GM12801 (cell line): Measurements from ENCODE around the gene CNOT6L.

Source experiments
- TF ChIP-seq, protein P1 (sequence below): IDR thresholded peaks from one replicate; pipeline ENCODE4 v1.5.1; 2011; ENCODE audit warnings: control low read depth; ENCODE audit not compliant: insufficient read length; ENCODE audit errors: extremely low read depth

Gene CNOT6L

GRCh38 chr4:77715414-77716290, 103.5 kb downstream of the CNOT6L start:
- TF ChIP-seq, protein P1, sequence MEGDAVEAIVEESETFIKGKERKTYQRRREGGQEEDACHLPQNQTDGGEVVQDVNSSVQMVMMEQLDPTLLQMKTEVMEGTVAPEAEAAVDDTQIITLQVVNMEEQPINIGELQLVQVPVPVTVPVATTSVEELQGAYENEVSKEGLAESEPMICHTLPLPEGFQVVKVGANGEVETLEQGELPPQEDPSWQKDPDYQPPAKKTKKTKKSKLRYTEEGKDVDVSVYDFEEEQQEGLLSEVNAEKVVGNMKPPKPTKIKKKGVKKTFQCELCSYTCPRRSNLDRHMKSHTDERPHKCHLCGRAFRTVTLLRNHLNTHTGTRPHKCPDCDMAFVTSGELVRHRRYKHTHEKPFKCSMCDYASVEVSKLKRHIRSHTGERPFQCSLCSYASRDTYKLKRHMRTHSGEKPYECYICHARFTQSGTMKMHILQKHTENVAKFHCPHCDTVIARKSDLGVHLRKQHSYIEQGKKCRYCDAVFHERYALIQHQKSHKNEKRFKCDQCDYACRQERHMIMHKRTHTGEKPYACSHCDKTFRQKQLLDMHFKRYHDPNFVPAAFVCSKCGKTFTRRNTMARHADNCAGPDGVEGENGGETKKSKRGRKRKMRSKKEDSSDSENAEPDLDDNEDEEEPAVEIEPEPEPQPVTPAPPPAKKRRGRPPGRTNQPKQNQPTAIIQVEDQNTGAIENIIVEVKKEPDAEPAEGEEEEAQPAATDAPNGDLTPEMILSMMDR, result no peak

DNA sequence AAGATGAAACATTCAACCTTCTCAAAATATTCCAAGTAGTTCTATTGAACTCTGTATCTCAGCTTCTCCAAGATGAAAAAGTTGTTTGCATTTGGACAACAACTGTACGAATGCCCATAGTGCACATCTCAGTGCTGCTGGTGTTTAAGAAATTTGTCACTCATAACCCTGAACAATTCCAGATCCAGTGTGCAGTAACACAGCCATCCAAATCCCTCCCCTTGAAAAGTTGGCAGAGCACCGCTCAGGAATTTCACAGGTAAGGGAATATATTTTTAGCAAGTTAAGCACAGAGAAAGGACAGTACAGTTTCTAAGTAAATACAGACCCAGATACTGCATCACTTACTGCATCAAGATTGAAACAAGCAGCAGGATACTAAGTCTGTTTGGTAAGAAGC, 104.7 kb downstream of the CNOT6L start:
- TF ChIP-seq, protein P1, result no peak

DNA sequence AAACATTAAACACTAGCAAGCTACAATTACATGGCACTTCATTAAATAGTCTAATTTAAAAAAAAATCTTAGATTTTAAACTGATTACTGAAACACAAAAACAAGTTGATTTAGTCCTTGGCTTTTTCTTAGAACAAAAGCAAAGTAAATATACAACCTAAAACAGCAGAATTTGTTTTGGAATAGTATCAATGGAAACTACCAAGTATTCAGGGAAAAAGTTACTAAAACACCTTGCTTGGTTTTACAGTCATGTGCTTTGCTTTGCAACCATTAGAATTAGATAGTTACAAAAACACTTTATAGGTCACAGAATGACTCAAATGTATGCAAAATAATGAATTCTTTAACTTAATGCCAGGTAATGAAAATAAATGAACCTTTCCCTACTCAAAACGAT, 105.3 kb downstream of the CNOT6L start:
- TF ChIP-seq, protein P1, result no peak

- TF ChIP-seq, protein P1, result no peak
Observed at GRCh38 chr4:77712675-77713074, 106.5 kb downstream of the CNOT6L start.

- TF ChIP-seq, protein P1, result no peak
Observed at GRCh38 chr4:77711469-77711868, 107.7 kb downstream of the CNOT6L start.

- TF ChIP-seq, protein P1, result no peak
Observed at GRCh38 chr4:77710684-77711083, 108.5 kb downstream of the CNOT6L start.

GRCh38 chr4:77710059-77710458, 109.1 kb downstream of the CNOT6L start:
- TF ChIP-seq, protein P1, result no peak
